PC-3 (cell line): ENCODE results near the gene DUSP6.

Experiments used
- CTCF ChIP-seq: fragments of 300-600 bp; sonication (generic); conservative IDR thresholded peaks from 2 replicates; pipeline ENCODE4 v1.5.1; 2017; ENCODE audit warnings: antibody characterized with exemption, low read depth, mild to moderate bottlenecking, low read length
- EZH2 ChIP-seq: fragments of 300-600 bp; sonication (generic); IDR thresholded peaks from one replicate; pipeline ENCODE4 v1.6.1; 2017; ENCODE audit warnings: antibody characterized with exemption, mild to moderate bottlenecking, low read length; ENCODE audit not compliant: unreplicated experiment
- EZH2phosphoT487 ChIP-seq: fragments of 300-600 bp; sonication (generic); IDR thresholded peaks from 2 replicates; pipeline ENCODE4 v1.6.1; 2018; ENCODE audit warnings: mild to moderate bottlenecking, antibody characterized with exemption, low read length, borderline replicate concordance

- TF ChIP-seq CTCF, result no peak
- no peak for TF ChIP-seq EZH2phosphoT487
- TF ChIP-seq EZH2, result no peak
These were observed 3.2 kb downstream of the DUSP6 start for GRCh38 chr12:89348894-89349699.
